Body of pancreas (tissue), 4 donors: ENCODE data around the gene TVP23A.

ENCODE experiments used
- POLR2A ChIP-seq, 3 donors: fragments of 450-650 bp; IDR thresholded peaks; one replicate each; pipeline ENCODE4 v1.6.1; 2016; ENCODE audit warnings: antibody characterized with exemption in 3 of 3, mild to moderate bottlenecking in 2 of 3
- TF ChIP-seq, protein P1 (sequence below), 7 experiments: fragments of 450-650 bp in 4 of 7; fragments of 200-600 bp in 3 of 7; sonication (generic) in 3 of 7; IDR thresholded peaks; one replicate each; pipeline ENCODE4 v1.5.1; 2016 to 2019; ENCODE audit warnings: antibody characterized with exemption in 7 of 7

DNA sequence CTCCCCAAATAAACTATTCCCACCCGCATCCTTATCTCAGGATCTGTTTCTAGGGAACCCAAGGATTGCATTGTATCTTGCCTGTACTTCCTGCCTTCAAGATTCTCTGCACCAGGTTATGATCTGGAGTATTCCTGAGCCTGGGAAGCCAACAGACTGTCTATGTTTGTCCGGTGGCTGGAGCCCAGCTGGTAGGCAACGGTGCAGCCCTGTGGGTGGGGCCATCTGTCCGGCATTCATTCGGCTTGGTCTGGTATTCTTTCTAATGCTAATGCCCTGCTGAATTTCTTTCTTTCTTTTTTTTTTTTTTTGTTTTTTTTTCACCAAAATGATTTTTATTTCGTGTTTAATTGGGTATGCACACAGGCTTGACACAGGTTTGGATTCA lies 20.7 kb upstream of the TVP23A start:
- TF ChIP-seq, protein P1, sequence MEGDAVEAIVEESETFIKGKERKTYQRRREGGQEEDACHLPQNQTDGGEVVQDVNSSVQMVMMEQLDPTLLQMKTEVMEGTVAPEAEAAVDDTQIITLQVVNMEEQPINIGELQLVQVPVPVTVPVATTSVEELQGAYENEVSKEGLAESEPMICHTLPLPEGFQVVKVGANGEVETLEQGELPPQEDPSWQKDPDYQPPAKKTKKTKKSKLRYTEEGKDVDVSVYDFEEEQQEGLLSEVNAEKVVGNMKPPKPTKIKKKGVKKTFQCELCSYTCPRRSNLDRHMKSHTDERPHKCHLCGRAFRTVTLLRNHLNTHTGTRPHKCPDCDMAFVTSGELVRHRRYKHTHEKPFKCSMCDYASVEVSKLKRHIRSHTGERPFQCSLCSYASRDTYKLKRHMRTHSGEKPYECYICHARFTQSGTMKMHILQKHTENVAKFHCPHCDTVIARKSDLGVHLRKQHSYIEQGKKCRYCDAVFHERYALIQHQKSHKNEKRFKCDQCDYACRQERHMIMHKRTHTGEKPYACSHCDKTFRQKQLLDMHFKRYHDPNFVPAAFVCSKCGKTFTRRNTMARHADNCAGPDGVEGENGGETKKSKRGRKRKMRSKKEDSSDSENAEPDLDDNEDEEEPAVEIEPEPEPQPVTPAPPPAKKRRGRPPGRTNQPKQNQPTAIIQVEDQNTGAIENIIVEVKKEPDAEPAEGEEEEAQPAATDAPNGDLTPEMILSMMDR (IDR thresholded peaks at IDR 0.05), result no peak
- TF ChIP-seq POLR2A (IDR thresholded peaks at IDR 0.05), result no peak
